ENCODE measurements around the gene BET1L. TPM values are rescaled to one million over a fixed set of nuclear protein-coding genes. Genes with fewer than 3 reads are reported as not detected.

The BET1L gene
- total and polyA plus RNA-seq, 2 experiments from 2014 or later = 19.5 to 22.8 TPM

DNA sequence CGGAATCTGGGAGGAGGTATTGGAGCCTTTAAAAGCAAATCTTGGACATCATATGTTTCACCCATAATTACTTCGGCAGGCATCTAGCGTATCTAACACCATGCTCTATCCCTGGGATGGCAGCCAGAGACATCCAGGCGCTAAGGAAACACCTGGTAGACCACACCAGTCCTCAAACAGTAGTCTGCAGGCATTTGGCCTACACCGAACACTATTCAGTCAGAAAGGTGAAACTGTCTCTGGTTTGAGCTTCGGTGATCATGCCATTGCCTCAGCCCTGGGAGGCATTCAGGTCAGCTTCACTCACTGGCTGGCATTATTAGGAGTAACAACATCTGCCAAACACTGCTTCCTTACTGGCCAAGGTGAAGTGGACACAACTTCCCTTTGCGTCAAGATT, 17.2 kb upstream of the BET1L start:
- H4K20me1 ChIP-seq (replicated peaks; ENCODE audit: insufficient read depth) = 0 out of 2 replicates have a peak, but pooled peaks cover 3% of the 10 kb centered on the region
- Mint-ChIP-seq H3K36me3 (ENCODE audit: low read depth) (peaks cover 1% of the 10 kb centered on the region; the same call in 1 of the 3 replicates), H3K27me3 (ENCODE audit: insufficient read depth, low read depth, poor library complexity) (peaks cover 15% of the 10 kb centered on the region), H3K9me3 (no peaks in the 10 kb centered on the region), H3K27ac (no peak overlapping the region), H3K4me1 (no peaks in the 10 kb centered on the region), H3K4me3 (no peak overlapping the region)
- H3K4me3 ChIP-seq = no peak overlapping the region
- H3K4me1 ChIP-seq (ENCODE audit: insufficient read depth) = no peaks in the 10 kb centered on the region
- H3K27me3 ChIP-seq (ENCODE audit: insufficient read depth) = no peaks in the 10 kb centered on the region
- ATAC-seq (no peak), DNase-seq (ENCODE audit: low spot score) (no peak)
- 0 out of 2 replicates have a peak, but pooled peaks cover 7% of the 10 kb centered on the region for H3K79me2 ChIP-seq (replicated peaks; ENCODE audit: insufficient read depth)
- no peaks in the 10 kb centered on the region for H3K9me2 ChIP-seq (ENCODE audit: insufficient read depth)
- no peak overlapping the region for H2AFZ ChIP-seq
- no peaks in the 10 kb centered on the region for H3K36me3 ChIP-seq (ENCODE audit: insufficient read depth)
- H3F3A ChIP-seq (replicated peaks; ENCODE audit: low read depth) = no peaks in the 10 kb centered on the region
- TF ChIP-seq, protein P1, sequence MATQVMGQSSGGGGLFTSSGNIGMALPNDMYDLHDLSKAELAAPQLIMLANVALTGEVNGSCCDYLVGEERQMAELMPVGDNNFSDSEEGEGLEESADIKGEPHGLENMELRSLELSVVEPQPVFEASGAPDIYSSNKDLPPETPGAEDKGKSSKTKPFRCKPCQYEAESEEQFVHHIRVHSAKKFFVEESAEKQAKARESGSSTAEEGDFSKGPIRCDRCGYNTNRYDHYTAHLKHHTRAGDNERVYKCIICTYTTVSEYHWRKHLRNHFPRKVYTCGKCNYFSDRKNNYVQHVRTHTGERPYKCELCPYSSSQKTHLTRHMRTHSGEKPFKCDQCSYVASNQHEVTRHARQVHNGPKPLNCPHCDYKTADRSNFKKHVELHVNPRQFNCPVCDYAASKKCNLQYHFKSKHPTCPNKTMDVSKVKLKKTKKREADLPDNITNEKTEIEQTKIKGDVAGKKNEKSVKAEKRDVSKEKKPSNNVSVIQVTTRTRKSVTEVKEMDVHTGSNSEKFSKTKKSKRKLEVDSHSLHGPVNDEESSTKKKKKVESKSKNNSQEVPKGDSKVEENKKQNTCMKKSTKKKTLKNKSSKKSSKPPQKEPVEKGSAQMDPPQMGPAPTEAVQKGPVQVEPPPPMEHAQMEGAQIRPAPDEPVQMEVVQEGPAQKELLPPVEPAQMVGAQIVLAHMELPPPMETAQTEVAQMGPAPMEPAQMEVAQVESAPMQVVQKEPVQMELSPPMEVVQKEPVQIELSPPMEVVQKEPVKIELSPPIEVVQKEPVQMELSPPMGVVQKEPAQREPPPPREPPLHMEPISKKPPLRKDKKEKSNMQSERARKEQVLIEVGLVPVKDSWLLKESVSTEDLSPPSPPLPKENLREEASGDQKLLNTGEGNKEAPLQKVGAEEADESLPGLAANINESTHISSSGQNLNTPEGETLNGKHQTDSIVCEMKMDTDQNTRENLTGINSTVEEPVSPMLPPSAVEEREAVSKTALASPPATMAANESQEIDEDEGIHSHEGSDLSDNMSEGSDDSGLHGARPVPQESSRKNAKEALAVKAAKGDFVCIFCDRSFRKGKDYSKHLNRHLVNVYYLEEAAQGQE (IDR thresholded peaks at IDR 0.05; ENCODE audit: unreplicated experiment) = no peak
- TF ChIP-seq, protein P2, sequence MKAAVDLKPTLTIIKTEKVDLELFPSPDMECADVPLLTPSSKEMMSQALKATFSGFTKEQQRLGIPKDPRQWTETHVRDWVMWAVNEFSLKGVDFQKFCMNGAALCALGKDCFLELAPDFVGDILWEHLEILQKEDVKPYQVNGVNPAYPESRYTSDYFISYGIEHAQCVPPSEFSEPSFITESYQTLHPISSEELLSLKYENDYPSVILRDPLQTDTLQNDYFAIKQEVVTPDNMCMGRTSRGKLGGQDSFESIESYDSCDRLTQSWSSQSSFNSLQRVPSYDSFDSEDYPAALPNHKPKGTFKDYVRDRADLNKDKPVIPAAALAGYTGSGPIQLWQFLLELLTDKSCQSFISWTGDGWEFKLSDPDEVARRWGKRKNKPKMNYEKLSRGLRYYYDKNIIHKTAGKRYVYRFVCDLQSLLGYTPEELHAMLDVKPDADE (IDR thresholded peaks at IDR 0.05) = no peak
- TF ChIP-seq EZH2 (IDR thresholded peaks at IDR 0.05; ENCODE audit: low read depth, unreplicated experiment) (no peak), JUNB (IDR thresholded peaks at IDR 0.05; ENCODE audit: unreplicated experiment) (no peak)
- H3K27ac ChIP-seq (ENCODE audit: low read depth) = no peak overlapping the region
- H3K4me2 ChIP-seq = no peak overlapping the region

DNA sequence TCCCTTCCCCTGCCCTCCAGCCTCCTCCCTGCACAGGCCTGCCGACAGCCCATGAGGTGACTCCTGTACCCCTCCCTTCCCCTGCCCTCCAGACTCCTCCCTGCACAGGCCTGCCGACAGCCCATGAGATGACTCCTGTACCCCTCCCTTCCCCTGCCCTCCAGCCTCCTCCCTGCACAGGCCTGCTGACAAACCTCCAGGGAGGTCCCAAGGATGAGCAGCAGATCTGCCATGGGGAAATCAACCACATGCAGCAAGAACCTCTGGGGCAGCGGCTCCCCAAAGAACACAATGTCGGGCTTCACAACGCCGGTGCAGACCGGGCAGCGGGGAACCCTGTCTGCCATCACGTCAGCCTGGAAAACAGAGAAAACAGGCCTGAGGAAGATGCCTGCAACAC, 16.7 kb upstream of the BET1L start:
- Mint-ChIP-seq H3K4me1 (no peaks in the 10 kb centered on the region), H3K27me3 (ENCODE audit: insufficient read depth, low read depth, poor library complexity) (peaks cover 18% of the 10 kb centered on the region), H3K4me3 (no peak overlapping the region), H3K27ac (no peak overlapping the region), H3K9me3 (no peaks in the 10 kb centered on the region), H3K36me3 (ENCODE audit: low read depth) (peaks cover 5% of the 10 kb centered on the region; the same call in 1 of the 3 replicates)
- no peak for ATAC-seq
- Histone ChIP-seq H3F3A (replicated peaks; ENCODE audit: low read depth) (no peaks in the 10 kb centered on the region), H4K20me1 (replicated peaks; ENCODE audit: insufficient read depth) (0 out of 2 replicates have a peak, but pooled peaks cover 3% of the 10 kb centered on the region), H3K27ac (ENCODE audit: low read depth) (no peak overlapping the region), H3K79me2 (replicated peaks; ENCODE audit: insufficient read depth) (0 out of 2 replicates have a peak, but pooled peaks cover 7% of the 10 kb centered on the region), H3K4me1 (ENCODE audit: insufficient read depth) (no peaks in the 10 kb centered on the region), H3K4me2 (no peak overlapping the region), H3K9me2 (ENCODE audit: insufficient read depth) (no peaks in the 10 kb centered on the region), H3K36me3 (ENCODE audit: insufficient read depth) (no peaks in the 10 kb centered on the region), H2AFZ (no peak overlapping the region), H3K27me3 (ENCODE audit: insufficient read depth) (no peaks in the 10 kb centered on the region), H3K4me3 (no peak overlapping the region)
- DNase-seq (ENCODE audit: low spot score) = no peak
- TF ChIP-seq, protein P3, sequence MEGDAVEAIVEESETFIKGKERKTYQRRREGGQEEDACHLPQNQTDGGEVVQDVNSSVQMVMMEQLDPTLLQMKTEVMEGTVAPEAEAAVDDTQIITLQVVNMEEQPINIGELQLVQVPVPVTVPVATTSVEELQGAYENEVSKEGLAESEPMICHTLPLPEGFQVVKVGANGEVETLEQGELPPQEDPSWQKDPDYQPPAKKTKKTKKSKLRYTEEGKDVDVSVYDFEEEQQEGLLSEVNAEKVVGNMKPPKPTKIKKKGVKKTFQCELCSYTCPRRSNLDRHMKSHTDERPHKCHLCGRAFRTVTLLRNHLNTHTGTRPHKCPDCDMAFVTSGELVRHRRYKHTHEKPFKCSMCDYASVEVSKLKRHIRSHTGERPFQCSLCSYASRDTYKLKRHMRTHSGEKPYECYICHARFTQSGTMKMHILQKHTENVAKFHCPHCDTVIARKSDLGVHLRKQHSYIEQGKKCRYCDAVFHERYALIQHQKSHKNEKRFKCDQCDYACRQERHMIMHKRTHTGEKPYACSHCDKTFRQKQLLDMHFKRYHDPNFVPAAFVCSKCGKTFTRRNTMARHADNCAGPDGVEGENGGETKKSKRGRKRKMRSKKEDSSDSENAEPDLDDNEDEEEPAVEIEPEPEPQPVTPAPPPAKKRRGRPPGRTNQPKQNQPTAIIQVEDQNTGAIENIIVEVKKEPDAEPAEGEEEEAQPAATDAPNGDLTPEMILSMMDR (conservative IDR thresholded peaks at IDR 0.05; ENCODE audit: low read depth in 2 of 2) = no peak
- no peak for TF ChIP-seq ZNF331 (CRISPR knock-in tag; IDR thresholded peaks at IDR 0.05; ENCODE audit: low read depth)
- TF ChIP-seq, protein P2 (IDR thresholded peaks at IDR 0.05) = no peak
- TF ChIP-seq, protein P1 (IDR thresholded peaks at IDR 0.05; ENCODE audit: unreplicated experiment) = no peak
